ENCODE results near the gene DENND4C.
"Not testable (repeated sequence)": the region's sequence is repeated elsewhere in the genome, so short reads cannot be mapped to it uniquely, and the experiment has no call there.

Gene DENND4C

GRCh38 chr9:19233344-19233743, 2.9 kb downstream of the DENND4C start:
- DNase-seq = no peak
- Mint-ChIP-seq H3K27ac (peak overlapping the region; percentile 47), H3K4me3 (peak overlapping the region; percentile 25), H3K27me3 (no peaks in the 10 kb centered on the region), H3K4me1 (ENCODE audit: low read depth) (peaks cover 26% of the 10 kb centered on the region), H3K9me3 (no peaks in the 10 kb centered on the region), H3K36me3 (ENCODE audit: low read depth) (no peaks in the 10 kb centered on the region)

DNA sequence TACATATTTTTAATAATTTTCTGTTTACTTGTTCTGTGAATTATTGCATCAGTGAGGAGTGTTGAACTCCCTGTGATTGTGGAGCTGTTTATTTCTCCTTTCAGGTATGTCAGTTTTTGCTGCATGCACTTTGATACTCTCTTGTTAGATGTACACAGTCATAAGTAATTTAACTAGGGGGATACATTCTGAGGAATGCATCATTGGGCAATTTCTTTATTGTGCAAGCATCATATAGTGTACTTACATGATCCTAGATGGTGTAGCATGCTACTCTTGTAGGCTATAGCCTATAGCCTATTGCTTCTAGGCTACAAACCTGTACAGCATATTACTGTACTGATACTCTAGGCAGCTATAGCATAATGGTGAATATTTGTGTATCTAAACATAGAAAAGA, 9.5 kb downstream of the DENND4C start:
- H3K27ac Mint-ChIP-seq = no peak overlapping the region
- no peaks in the 10 kb centered on the region for H3K9me3 Mint-ChIP-seq
- H3K36me3 Mint-ChIP-seq (ENCODE audit: low read depth) = peaks cover 17% of the 10 kb centered on the region
- H3K4me3 Mint-ChIP-seq = no peak overlapping the region
- DNase-seq = no peak
- peaks cover 41% of the 10 kb centered on the region for H3K4me1 Mint-ChIP-seq (ENCODE audit: low read depth)
- H3K27me3 Mint-ChIP-seq = no peaks in the 10 kb centered on the region

DNA sequence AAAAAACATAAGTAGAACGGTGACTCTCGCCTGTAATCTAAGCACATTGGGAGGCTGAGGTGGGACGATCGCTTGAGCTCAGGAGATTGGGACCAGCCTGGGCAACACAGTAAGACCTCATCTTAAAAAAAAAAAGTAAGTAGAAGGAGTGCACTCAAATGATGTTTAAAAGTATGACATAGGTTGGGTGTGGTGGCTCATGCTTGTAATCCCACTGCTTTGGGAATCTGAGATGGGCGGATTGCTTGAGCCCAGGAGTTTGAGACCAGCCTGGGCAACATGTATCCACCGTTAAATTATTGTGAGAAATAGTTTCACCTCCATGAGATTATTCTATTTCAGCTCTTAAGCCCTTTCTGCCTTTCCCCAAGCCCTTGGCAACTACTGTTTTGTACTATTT, 11.2 kb downstream of the DENND4C start:
- H3K27me3 Mint-ChIP-seq = no peaks in the 10 kb centered on the region
- H3K36me3 Mint-ChIP-seq (ENCODE audit: low read depth) = peaks cover 24% of the 10 kb centered on the region
- H3K27ac Mint-ChIP-seq = no peak overlapping the region
- no peak for DNase-seq
- H3K4me1 Mint-ChIP-seq (ENCODE audit: low read depth) = peaks cover 41% of the 10 kb centered on the region
- no peak overlapping the region for H3K4me3 Mint-ChIP-seq
- H3K9me3 Mint-ChIP-seq = no peaks in the 10 kb centered on the region

GRCh38 chr9:19243366-19244033, 13.0 kb downstream of the DENND4C start:
- no peak overlapping the region for H3K4me3 Mint-ChIP-seq
- H3K27ac Mint-ChIP-seq = no peak overlapping the region
- no peaks in the 10 kb centered on the region for H3K27me3 Mint-ChIP-seq
- peaks cover 51% of the 10 kb centered on the region for H3K4me1 Mint-ChIP-seq (ENCODE audit: low read depth)
- H3K36me3 Mint-ChIP-seq (ENCODE audit: low read depth) = peaks cover 29% of the 10 kb centered on the region
- H3K9me3 Mint-ChIP-seq = no peaks in the 10 kb centered on the region
- DNase-seq = no peak

- Mint-ChIP-seq H3K9me3 (no peaks in the 10 kb centered on the region), H3K27ac (peak overlapping the region; percentile 12), H3K36me3 (ENCODE audit: low read depth) (peaks cover 26% of the 10 kb centered on the region), H3K4me3 (no peak overlapping the region), H3K4me1 (ENCODE audit: low read depth) (peaks cover 58% of the 10 kb centered on the region), H3K27me3 (no peaks in the 10 kb centered on the region)
- DNase-seq = no peak
These were observed 16.4 kb downstream of the DENND4C start for GRCh38 chr9:19246891-19247290.

DNA sequence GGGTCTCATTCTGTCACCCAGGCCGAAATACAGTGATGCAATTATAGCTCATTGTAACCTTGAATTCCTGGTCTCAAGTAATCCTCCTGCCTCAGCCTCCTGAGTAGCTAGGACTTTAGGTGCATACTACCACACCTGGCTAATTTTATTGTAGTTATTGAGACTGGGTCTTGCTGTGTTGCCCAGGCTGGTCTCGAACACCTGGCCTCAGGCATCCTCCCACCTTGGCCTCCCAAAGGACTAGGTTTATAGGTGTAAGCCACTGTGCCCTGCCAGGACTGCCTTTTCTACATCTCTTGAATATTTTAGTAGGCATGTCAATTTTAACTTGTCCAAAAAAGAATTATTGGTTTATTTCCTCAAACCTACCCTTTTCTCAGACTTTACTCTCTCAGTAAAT, 16.9 kb downstream of the DENND4C start:
- H3K36me3 Mint-ChIP-seq (ENCODE audit: low read depth) = peaks cover 26% of the 10 kb centered on the region
- no peak overlapping the region for H3K4me3 Mint-ChIP-seq
- DNase-seq = no peak
- H3K9me3 Mint-ChIP-seq = no peaks in the 10 kb centered on the region
- no peaks in the 10 kb centered on the region for H3K27me3 Mint-ChIP-seq
- H3K4me1 Mint-ChIP-seq (ENCODE audit: low read depth) = peaks cover 59% of the 10 kb centered on the region
- no peak overlapping the region for H3K27ac Mint-ChIP-seq

DNA sequence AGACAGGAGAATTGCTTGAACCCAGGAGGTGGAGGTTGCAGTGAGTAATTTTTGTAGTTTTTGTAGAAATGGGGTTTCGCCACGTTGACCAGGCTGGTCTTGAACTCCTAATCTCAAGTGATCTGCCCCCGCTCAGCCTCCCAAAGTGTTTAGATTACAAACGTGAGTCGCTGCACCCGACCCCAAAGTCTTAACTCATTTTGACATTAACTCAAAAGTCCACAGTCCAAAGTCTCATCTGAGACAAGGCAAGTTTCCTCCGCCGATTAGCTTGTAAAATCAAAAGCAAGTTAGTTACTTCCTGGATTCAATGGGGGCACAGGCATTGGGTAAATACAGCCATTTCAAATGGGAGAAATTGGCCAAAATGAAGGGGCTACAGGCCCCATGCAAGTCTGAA, 19.9 kb downstream of the DENND4C start:
- not testable (repeated sequence) for H3K9me3 Mint-ChIP-seq, DNase-seq, H3K27me3 Mint-ChIP-seq, H3K27ac Mint-ChIP-seq, H3K4me3 Mint-ChIP-seq
- H3K36me3 Mint-ChIP-seq (ENCODE audit: low read depth) = peaks cover 23% of the 10 kb centered on the region
- peaks cover 66% of the 10 kb centered on the region for H3K4me1 Mint-ChIP-seq (ENCODE audit: low read depth)

DNA sequence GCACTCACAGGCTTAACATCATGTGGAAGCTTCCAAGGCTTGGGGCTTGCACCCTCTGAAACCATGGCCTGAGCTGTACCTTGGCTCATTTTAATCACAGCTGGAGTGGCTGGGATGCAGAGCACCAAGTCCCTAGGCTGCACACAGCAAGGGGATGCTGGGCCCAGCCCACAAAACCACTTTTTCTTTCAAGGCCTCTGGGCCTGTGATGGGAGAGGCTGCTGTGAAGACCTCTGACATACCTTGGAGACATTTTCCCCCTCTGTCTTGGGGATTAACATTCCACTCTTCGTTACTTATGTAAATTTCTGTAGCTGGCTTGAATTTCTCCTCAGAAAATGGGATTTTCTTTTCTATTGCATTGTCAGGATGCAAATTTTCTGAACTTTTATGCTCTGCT, 20.7 kb downstream of the DENND4C start:
- H3K27me3 Mint-ChIP-seq, DNase-seq, H3K27ac Mint-ChIP-seq, H3K4me3 Mint-ChIP-seq, H3K9me3 Mint-ChIP-seq: not testable (repeated sequence)
- peaks cover 19% of the 10 kb centered on the region for H3K36me3 Mint-ChIP-seq (ENCODE audit: low read depth)
- peaks cover 61% of the 10 kb centered on the region for H3K4me1 Mint-ChIP-seq (ENCODE audit: low read depth)

- not testable (repeated sequence) for DNase-seq, H3K4me3 Mint-ChIP-seq, H3K9me3 Mint-ChIP-seq, H3K27ac Mint-ChIP-seq, H3K27me3 Mint-ChIP-seq
- Mint-ChIP-seq H3K36me3 (ENCODE audit: low read depth) (peaks cover 18% of the 10 kb centered on the region), H3K4me1 (ENCODE audit: low read depth) (peaks cover 58% of the 10 kb centered on the region)
These were observed 21.1 kb downstream of the DENND4C start for GRCh38 chr9:19251622-19252021.

- H3K4me3 Mint-ChIP-seq = no peak overlapping the region
- peaks cover 11% of the 10 kb centered on the region for H3K36me3 Mint-ChIP-seq (ENCODE audit: low read depth)
- H3K27me3 Mint-ChIP-seq = no peaks in the 10 kb centered on the region
- H3K4me1 Mint-ChIP-seq (ENCODE audit: low read depth) = peaks cover 54% of the 10 kb centered on the region
- H3K27ac Mint-ChIP-seq = no peak overlapping the region
- H3K9me3 Mint-ChIP-seq = no peaks in the 10 kb centered on the region
- DNase-seq = no peak
These were observed 21.8 kb downstream of the DENND4C start for GRCh38 chr9:19252174-19252884.

GRCh38 chr9:19252885-19253219, 22.4 kb downstream of the DENND4C start:
- Mint-ChIP-seq H3K27ac (no peak overlapping the region), H3K4me3 (no peak overlapping the region), H3K4me1 (ENCODE audit: low read depth) (peaks cover 52% of the 10 kb centered on the region), H3K9me3 (no peaks in the 10 kb centered on the region), H3K36me3 (ENCODE audit: low read depth) (peaks cover 11% of the 10 kb centered on the region), H3K27me3 (no peaks in the 10 kb centered on the region)
- no peak for DNase-seq

GRCh38 chr9:19255112-19255511, 24.6 kb downstream of the DENND4C start:
- Mint-ChIP-seq H3K36me3 (ENCODE audit: low read depth) (peaks cover 10% of the 10 kb centered on the region), H3K27me3 (no peaks in the 10 kb centered on the region), H3K27ac (no peak overlapping the region), H3K4me3 (no peak overlapping the region), H3K4me1 (ENCODE audit: low read depth) (peaks cover 47% of the 10 kb centered on the region), H3K9me3 (peaks cover 3% of the 10 kb centered on the region)
- DNase-seq = no peak

DNA sequence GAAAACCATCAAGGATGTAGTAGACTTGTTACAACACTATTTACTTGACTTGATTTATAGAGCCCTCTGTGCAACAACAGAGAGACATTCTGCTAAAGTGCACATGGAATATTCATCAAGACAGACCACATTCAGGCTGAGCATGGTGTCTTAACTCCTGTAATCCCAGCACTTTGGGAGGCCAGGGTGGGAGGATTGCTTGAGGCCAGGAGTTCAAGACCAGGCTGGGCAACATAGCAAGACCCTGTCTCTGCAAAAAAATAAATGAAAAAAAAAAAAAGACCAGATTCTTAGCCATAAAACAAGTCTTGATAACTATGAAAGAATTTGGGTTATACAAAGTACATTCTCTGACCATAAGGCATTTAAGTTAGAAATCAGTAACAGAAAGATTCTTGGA, 25.3 kb downstream of the DENND4C start:
- no peak for DNase-seq
- Mint-ChIP-seq H3K9me3 (peaks cover 3% of the 10 kb centered on the region), H3K27me3 (no peaks in the 10 kb centered on the region), H3K27ac (no peak overlapping the region), H3K4me3 (no peak overlapping the region), H3K4me1 (ENCODE audit: low read depth) (peaks cover 43% of the 10 kb centered on the region), H3K36me3 (ENCODE audit: low read depth) (peaks cover 4% of the 10 kb centered on the region)

- not testable (repeated sequence) for H3K36me3 Mint-ChIP-seq (ENCODE audit: low read depth); DNase-seq; H3K9me3 Mint-ChIP-seq; H3K27ac Mint-ChIP-seq; H3K4me3 Mint-ChIP-seq; H3K27me3 Mint-ChIP-seq
- H3K4me1 Mint-ChIP-seq (ENCODE audit: low read depth) = peaks cover 35% of the 10 kb centered on the region
These were observed 29.3 kb downstream of the DENND4C start for GRCh38 chr9:19259665-19260255.

GRCh38 chr9:19265602-19266001, 35.1 kb downstream of the DENND4C start:
- H3K9me3 Mint-ChIP-seq, H3K4me3 Mint-ChIP-seq, H3K27me3 Mint-ChIP-seq, DNase-seq, H3K27ac Mint-ChIP-seq: not testable (repeated sequence)
- Mint-ChIP-seq H3K36me3 (ENCODE audit: low read depth) (peaks cover 27% of the 10 kb centered on the region), H3K4me1 (ENCODE audit: low read depth) (peaks cover 64% of the 10 kb centered on the region)
